ENCODE measurements around the gene AK4.
"Not testable (repeated sequence)": the region's sequence is repeated elsewhere in the genome, so short reads cannot be mapped to it uniquely, and the experiment has no call there.

AK4 gene

GRCh38 chr1:65150108-65150463, 2.1 kb downstream of the AK4 start:
- in situ Hi-C loops (cut with MboI; ENCODE audit: low sequenced_read_pairs), result no loop called here

- in situ Hi-C loops (cut with MboI; ENCODE audit: low sequenced_read_pairs), result no loop called here
Observed at GRCh38 chr1:65150583-65151263, 2.7 kb downstream of the AK4 start.

DNA sequence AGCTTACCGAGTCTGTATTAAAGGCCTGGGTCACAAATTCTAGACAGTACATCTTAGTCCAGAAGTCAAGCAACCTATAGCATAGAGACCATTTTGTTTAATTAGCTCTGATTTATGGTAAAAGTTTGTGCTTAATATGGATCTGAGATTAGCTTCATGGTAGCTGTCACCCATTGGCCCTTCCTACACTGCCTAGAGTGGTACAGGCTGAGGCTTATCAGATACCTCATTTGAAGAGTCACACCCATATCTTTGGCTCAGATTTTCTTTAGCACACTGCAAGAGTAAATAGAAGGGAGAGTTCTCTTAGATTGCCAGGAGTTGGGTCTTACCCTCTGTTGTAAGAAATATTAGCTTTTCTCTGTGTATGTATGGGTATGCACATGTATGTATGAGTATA, 3.6 kb downstream of the AK4 start:
- in situ Hi-C loops (cut with MboI; ENCODE audit: low sequenced_read_pairs), result no loop called here

- in situ Hi-C loops (cut with MboI; ENCODE audit: low sequenced_read_pairs), result no loop called here
Observed at GRCh38 chr1:65153635-65154034, 5.6 kb downstream of the AK4 start.

GRCh38 chr1:65156910-65157545, 9.0 kb downstream of the AK4 start:
- in situ Hi-C loops (cut with MboI; ENCODE audit: low sequenced_read_pairs), result no loop called here

DNA sequence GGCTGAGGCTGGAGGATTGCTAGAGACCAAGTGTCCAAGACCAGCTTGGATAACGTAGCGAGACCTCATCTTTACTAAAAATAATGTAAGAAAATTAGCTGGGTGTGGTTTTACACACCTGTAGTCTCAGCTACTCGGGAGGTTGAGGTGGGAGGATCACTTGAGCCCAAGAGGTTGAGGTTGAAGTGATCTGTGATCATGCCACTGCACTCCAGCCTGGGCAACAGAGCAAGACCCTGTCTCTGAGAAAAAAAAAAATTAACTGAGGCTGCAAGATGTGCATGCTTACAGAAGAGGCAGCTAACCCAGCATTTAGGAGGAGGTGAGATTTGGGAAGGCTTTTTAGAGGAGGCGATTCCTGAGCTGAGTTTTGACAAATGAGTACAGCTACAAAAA, 9.5 kb downstream of the AK4 start:
- in situ Hi-C loops (cut with MboI; ENCODE audit: low sequenced_read_pairs), result no loop called here

DNA sequence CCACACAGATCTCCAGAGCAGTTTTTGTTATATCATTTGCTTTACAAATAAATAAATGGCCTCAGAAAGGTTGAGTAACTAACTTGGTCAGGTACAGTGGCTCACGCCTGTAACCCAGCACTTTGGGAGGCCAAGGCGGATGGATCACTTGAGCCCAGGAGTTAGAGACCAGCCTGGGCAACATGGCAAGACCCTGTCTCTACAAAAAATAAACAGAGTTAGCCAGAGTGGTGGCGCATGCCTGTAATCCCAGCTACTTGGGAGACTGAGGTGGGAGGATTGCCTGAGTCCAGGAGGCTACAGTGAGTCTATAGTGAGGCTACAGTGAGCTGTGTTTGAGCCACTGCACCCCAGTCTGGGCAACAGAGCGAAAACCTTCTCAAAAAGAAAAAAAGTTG, 11.3 kb downstream of the AK4 start:
- in situ Hi-C loops (cut with MboI; ENCODE audit: low sequenced_read_pairs), result not testable (repeated sequence)

DNA sequence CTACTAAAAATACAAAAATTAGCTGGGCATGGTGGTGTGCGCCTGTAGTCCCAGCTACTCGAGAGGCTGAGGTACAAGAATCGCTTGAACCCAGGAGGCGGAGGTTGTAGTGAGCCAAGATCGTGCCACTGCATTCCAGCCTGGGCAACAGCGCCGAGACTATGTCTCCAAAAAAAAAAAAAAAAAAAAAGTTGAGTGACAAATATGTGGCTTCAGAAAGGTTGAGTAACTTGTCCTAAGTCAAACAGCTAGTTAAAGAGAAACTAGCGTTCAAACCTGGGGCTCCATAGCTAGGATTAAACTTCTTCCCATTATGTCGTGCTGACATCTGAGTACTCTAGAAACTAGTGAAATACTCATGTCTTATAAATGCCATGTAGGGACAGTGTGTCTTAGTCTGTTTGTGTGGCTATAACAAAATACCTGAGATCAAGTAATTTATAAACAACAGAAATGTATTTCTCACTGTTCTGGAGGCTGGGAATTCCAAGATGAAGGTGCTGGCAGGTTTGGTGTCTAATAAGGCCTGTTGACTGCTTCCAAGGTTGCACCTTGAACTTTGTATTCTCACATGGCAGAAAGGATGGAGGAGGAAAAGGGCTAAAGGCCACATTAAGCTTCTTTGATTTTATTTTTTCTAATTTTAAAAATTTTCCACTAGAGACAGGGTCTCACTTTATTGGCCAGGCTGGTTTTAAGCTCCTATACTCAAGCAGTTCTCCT, 12.0 kb downstream of the AK4 start:
- in situ Hi-C loops (cut with MboI; ENCODE audit: low sequenced_read_pairs), result no loop called here

DNA sequence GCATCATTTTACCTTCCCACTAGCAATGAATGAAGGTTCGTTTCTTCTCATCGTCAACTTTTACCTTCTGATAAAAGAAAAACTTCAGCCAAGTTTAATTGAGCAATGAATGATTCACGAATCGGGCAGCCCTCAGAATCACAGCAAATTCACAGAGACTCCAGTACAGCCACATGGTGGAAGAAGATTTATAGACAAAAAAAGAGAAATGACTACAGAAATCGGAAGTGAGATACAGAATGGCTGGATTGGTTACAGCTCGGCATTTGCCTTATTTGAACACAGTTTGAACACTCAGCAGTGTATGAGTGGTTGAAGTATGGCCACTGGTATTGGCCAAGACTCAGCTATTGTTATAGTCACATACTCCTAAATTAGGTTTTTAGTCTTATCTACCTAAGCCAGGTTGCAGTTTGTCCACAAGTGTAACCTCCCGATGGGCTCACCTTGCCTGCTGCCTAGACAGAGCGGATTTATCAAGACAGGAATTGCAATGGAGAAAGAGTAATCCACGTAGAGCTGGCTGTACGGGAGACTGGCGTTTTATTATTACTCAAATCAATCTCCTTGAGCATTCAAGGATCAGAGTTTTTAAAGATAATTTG, 15.3 kb downstream of the AK4 start:
- in situ Hi-C loops (cut with MboI; ENCODE audit: low sequenced_read_pairs), result no loop called here

GRCh38 chr1:65164101-65164500, 16.1 kb downstream of the AK4 start:
- in situ Hi-C loops (cut with MboI; ENCODE audit: low sequenced_read_pairs), result not testable (repeated sequence)

GRCh38 chr1:65164633-65165032, 16.6 kb downstream of the AK4 start:
- in situ Hi-C loops (cut with MboI; ENCODE audit: low sequenced_read_pairs), result no loop called here

DNA sequence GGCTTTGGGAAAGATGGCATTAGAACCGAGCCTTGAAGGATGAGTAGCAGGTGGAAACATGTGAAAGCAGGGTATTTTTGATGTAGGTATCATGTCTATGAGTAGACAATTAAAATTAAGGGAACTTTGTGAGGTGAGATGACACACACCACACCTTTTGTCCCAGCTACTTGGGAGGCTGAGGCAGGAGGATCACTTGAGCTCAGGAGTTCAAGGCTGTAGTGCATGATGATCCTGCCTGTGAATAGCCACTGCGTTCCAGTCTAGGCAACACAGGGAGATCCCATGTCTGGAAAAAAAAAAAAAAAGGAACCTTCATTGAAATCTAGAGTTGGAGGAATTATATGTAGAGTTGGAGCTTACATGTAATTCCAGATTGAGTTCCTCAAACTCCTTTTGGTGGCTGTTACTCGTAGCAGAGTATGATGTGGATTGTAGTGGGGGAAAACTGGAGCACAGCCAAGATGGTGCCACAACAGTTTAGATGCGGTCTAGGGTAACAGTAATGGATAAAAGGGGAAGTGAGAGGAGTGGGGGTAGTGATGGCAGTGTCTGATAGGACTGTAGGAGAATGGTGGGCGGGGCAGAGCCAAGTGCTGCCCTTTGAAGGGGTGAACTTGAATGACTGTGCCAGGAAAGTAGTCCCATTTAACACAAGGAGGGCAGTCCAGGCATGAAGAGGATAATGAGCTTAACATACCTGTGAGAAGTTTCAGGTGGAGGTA, 17.4 kb downstream of the AK4 start:
- in situ Hi-C loops (cut with MboI; ENCODE audit: low sequenced_read_pairs), result no loop called here

DNA sequence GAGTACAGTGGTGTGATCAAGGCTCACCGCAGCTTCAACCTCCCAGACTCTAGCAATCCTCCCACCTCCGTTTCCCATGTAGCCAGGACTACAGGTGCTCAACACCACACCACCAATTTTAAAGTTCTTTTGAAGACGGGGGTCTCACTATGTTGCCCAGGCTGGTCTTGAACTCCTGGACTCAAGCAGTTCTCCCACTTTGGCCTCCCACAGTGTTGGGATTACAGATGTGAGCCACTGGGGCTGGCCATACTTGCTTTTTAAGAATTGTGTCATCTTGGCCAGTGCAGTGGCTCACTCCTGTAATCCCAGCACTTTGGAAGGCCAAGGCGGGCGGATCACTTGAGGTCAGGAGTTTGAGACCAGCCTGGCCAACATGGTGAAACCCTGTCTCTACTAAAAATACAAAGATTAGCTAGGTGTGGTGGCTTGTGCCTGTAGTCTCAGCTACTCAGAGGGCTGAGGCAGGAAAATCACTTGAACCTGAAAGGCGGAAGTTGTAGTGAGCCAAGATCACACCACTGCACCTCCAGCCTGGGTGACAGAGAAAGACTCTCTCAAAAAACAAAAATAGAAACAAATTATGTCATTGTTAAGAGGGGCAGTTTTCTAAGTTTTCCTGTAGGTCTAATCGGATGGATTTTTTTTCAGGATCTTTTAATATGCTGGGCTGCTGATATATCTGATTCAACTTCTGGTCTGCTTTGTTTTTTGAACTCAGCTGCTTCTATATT, 18.7 kb downstream of the AK4 start:
- in situ Hi-C loops (cut with MboI; ENCODE audit: low sequenced_read_pairs), result no loop called here

- in situ Hi-C loops (cut with MboI; ENCODE audit: low sequenced_read_pairs), result no loop called here
Observed at GRCh38 chr1:65167586-65168242, 19.7 kb downstream of the AK4 start.

DNA sequence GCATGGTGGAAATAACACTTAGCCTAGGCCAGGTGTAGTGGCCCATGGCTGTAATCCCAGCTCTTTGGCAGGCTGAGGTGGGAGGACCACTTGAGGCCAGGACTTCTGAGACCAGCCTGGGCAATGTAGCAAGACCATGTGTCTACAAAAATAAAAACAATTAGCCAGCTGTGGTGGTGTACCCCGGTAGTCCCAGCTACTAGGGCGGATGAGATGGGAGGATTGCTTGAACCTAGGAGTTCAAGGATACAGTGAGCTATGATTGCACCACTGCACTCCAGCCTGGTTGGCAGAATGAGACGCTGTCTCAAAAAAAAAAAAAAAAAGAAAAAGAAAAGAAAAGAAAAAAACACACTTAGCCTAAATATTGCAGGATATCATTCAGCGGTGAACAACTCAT, 20.9 kb downstream of the AK4 start:
- in situ Hi-C loops (cut with MboI; ENCODE audit: low sequenced_read_pairs), result no loop called here

DNA sequence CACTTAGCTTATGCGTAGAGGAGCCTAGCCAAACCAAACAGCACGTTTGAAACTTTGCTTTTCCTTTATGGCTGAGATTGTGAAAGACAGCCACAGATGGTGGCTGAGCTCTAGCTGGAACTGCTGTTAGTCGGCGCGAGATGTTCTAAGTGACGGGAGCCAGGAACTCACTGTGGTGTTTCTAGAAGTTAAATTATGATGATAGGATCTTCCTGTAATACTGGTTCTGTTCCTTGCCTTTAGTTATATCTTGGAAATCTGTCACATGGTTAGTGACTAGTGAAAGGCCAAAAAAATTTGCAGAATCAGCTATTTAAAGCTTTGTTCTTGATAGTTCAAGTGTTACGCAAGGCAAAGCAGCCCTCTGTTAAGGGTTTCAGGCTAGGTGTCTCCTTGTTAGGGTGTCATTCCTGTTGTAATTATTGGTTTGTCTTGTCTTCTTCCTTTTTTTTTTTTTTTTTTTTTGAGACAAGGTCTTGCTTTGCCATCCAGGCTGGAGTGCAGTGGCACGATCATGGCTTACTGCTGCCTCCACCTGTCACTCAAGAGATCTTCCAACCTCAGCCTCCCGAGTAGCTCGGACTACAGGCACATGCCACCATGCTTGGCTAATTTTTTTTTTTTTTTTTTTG, 22.6 kb downstream of the AK4 start:
- in situ Hi-C loops (cut with MboI; ENCODE audit: low sequenced_read_pairs), result no loop called here

DNA sequence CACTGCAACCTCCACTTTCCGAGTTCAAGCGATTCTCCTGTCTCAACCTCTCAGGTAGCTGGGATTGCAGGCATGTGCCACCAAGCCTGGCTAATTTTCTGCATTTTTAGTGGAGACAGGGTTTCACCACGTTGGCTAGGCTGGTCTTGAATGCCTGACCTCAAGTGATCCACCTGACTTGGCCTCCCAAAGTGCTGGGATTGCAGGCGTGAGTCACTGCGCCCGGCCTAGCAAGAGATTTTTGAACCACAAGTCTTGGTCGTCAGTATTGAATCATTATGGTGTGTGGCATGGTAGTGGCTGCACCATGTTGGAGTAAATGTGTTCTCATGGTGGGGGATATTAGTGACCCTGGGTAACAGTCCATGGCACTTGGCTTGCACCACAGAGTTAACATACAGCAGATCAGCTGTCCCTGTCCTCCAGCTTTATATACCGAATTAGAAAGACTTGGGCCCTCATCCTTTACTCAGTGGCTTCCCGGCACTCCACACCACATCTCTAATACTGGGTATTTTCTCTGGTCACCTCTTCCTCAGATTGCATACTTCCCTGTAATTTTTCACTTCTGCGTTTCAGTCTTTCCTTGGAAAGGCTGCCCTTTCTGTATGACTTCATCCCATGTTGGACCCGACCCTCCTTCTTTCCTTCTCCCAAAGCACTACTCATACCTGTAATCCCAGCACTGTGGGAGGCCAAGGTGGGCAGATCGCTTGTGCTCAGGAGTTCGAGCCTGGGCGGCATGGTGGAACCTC, 25.1 kb downstream of the AK4 start:
- in situ Hi-C loops (cut with MboI; ENCODE audit: low sequenced_read_pairs), result no loop called here

- in situ Hi-C loops (cut with MboI; ENCODE audit: low sequenced_read_pairs), result no loop called here
Observed at GRCh38 chr1:65174585-65174984, 26.6 kb downstream of the AK4 start.
